ENCODE measurements around the gene ABCG8. TPM values are rescaled to one million over a fixed set of nuclear protein-coding genes. Genes with fewer than 3 reads are reported as not detected.

ABCG8 gene
- total RNA-seq, 1 experiment from 2014 or later: not detected

- DNase-seq (ENCODE audit: low read depth): no peak
These were observed 33.4 kb downstream of the ABCG8 start for GRCh38 chr2:43872151-43872550.

GRCh38 chr2:43874776-43875451 is 36.1 kb downstream of the ABCG8 start:
- no peak for DNase-seq (ENCODE audit: low read depth)

GRCh38 chr2:43877782-43878464 is 39.2 kb downstream of the ABCG8 start:
- DNase-seq (ENCODE audit: low read depth): peak; percentile 57

- peak; percentile 21 for DNase-seq (ENCODE audit: low read depth)
These were observed 40.5 kb downstream of the ABCG8 start for GRCh38 chr2:43879261-43879660.

- DNase-seq (ENCODE audit: low read depth): no peak
These were observed 41.7 kb downstream of the ABCG8 start for GRCh38 chr2:43880471-43880870.

- DNase-seq (ENCODE audit: low read depth): no peak
These were observed 42.2 kb downstream of the ABCG8 start for GRCh38 chr2:43880952-43881351.

- DNase-seq (ENCODE audit: low read depth): no peak
These were observed 43.5 kb downstream of the ABCG8 start for GRCh38 chr2:43882312-43882711.

- DNase-seq (ENCODE audit: low read depth): no peak
These were observed 45.9 kb downstream of the ABCG8 start for GRCh38 chr2:43884689-43885088.

- DNase-seq (ENCODE audit: low read depth): no peak
These were observed 46.4 kb downstream of the ABCG8 start for GRCh38 chr2:43885132-43885632.

GRCh38 chr2:43887176-43887575 is 48.4 kb downstream of the ABCG8 start:
- no peak for DNase-seq (ENCODE audit: low read depth)

- no peak for DNase-seq (ENCODE audit: low read depth)
These were observed 50.6 kb downstream of the ABCG8 start for GRCh38 chr2:43889416-43889815.

GRCh38 chr2:43890855-43891254 is 52.1 kb downstream of the ABCG8 start:
- DNase-seq (ENCODE audit: low read depth): no peak

- DNase-seq (ENCODE audit: low read depth): no peak
These were observed 56.0 kb downstream of the ABCG8 start for GRCh38 chr2:43894743-43895142.

- no peak for DNase-seq (ENCODE audit: low read depth)
These were observed 58.1 kb downstream of the ABCG8 start for GRCh38 chr2:43896906-43897305.

- DNase-seq (ENCODE audit: low read depth): no peak
These were observed 58.7 kb downstream of the ABCG8 start for GRCh38 chr2:43897492-43897891.

- no peak for DNase-seq (ENCODE audit: low read depth)
These were observed 59.5 kb downstream of the ABCG8 start for GRCh38 chr2:43898134-43898837.

GRCh38 chr2:43898838-43899346 is 60.1 kb downstream of the ABCG8 start:
- no peak for DNase-seq (ENCODE audit: low read depth)

- DNase-seq (ENCODE audit: low read depth): no peak
These were observed 60.8 kb downstream of the ABCG8 start for GRCh38 chr2:43899589-43899988.

GRCh38 chr2:43905371-43905803 is 66.6 kb downstream of the ABCG8 start:
- DNase-seq (ENCODE audit: low read depth): peak; percentile 22

GRCh38 chr2:43905871-43906270 is 67.1 kb downstream of the ABCG8 start:
- no peak for DNase-seq (ENCODE audit: low read depth)

- no peak for DNase-seq (ENCODE audit: low read depth)
These were observed 67.8 kb downstream of the ABCG8 start for GRCh38 chr2:43906448-43907109.
